GM12892 (cell line): ENCODE results near the gene RUSF1.
"Not testable (repeated sequence)": the region's sequence is repeated elsewhere in the genome, so short reads cannot be mapped to it uniquely, and the experiment has no call there.

Experiments used
- POLR2A ChIP-seq: IDR thresholded peaks from 2 replicates; pipeline ENCODE4 v1.6.1; 2011; ENCODE audit warnings: low read depth, low read length, control low read depth
- POLR2AphosphoS5 ChIP-seq: IDR thresholded peaks from 2 replicates; pipeline ENCODE4 v1.6.1; 2011; ENCODE audit warnings: low read depth, low read length, control low read depth
- TAF1 ChIP-seq: IDR thresholded peaks from 2 replicates; pipeline ENCODE4 v1.6.1; 2011; ENCODE audit warnings: low read depth, mild to moderate bottlenecking, control low read depth, low read length, borderline replicate concordance

- TF ChIP-seq POLR2A, POLR2AphosphoS5, TAF1: not testable (repeated sequence)
Measured at GRCh38 chr16:31503555-31503954, 4.6 kb downstream of the RUSF1 start.
